IMR-90 (cell line): ENCODE results near the gene UNC13B. TPM values are rescaled to one million over a fixed set of nuclear protein-coding genes. Genes with fewer than 3 reads are reported as not detected.

Experiments
- ATAC-seq: fragments of 200-7000 bp; cut with Tn5 transposase; 2 replicates; pipeline ENCODE4 v1.9.1; 2020; ENCODE audit warnings: low read depth, mild to moderate bottlenecking, moderate library complexity
- BruUV-seq: library from RNA; stranded (reverse); fragments of 400-500 nt; replicated peaks from 2 replicates; lab custom pipeline; 2021; lab: Mats Ljungman, UMichigan
- CTCF ChIA-PET: fragments of 300-600 bp; formaldehyde crosslinking; extraction: SDS; loops from one replicate; lab custom pipeline; 2021; ENCODE audit warnings: antibody characterized with exemption; lab: Yijun Ruan, JAX
- POLR2A ChIA-PET: fragments of 300-600 bp; sonication (Branson Sonifier 250); formaldehyde crosslinking; loops from one replicate; lab custom pipeline; 2022; ENCODE audit warnings: antibody characterized with exemption; ENCODE audit not compliant: unreplicated experiment; lab: Charles Lee
- DNase-seq: peaks from one replicate; pipeline ENCODE4 v3.0.0; 2013
- H2AFZ ChIP-seq: replicated peaks from 2 replicates; pipeline ENCODE3; 2013; ENCODE audit warnings: low read length, mild to moderate bottlenecking; ENCODE audit not compliant: poor library complexity
- H2AK5ac ChIP-seq: 2 replicates; pipeline ENCODE4 v1.6.1; 2013; ENCODE audit warnings: low read depth, low read length, inconsistent platforms
- H2AK9ac ChIP-seq: replicated peaks from 2 replicates; pipeline ENCODE3; 2013; ENCODE audit warnings: mild to moderate bottlenecking, low read depth, low read length, moderate library complexity; ENCODE audit not compliant: poor library complexity
- H2BK120ac ChIP-seq: 2 replicates; pipeline ENCODE4 v1.6.1; 2013; ENCODE audit warnings: low read depth, low read length, inconsistent platforms
- H2BK15ac ChIP-seq: 3 replicates; pipeline ENCODE4 v1.6.1; 2013; ENCODE audit warnings: low read depth, low read length, inconsistent platforms
- H2BK20ac ChIP-seq: 2 replicates; pipeline ENCODE4 v1.6.1; 2013; ENCODE audit warnings: low read depth, mild to moderate bottlenecking, inconsistent platforms, low read length, moderate library complexity
- H2BK5ac ChIP-seq: 2 replicates; pipeline ENCODE4 v1.6.1; 2013; ENCODE audit warnings: mild to moderate bottlenecking, low read depth, low read length, inconsistent platforms; ENCODE audit not compliant: poor library complexity, severe bottlenecking
- H3K14ac ChIP-seq: replicated peaks from 2 replicates; pipeline ENCODE4 v1.6.1; 2013; ENCODE audit warnings: low read depth, low read length, inconsistent platforms
- H3K18ac ChIP-seq: 2 replicates; pipeline ENCODE4 v1.6.1; 2013; ENCODE audit warnings: low read depth, low read length, control low read depth
- H3K23ac ChIP-seq: 2 replicates; pipeline ENCODE4 v1.6.1; 2013; ENCODE audit warnings: low read depth, low read length, inconsistent platforms
- H3K27ac ChIP-seq: 2 replicates; pipeline ENCODE4 v1.5.1; 2013; ENCODE audit warnings: mild to moderate bottlenecking, control low read depth, low read length; ENCODE audit not compliant: insufficient read depth
- H3K27me3 ChIP-seq: 2 replicates; pipeline ENCODE4 v1.6.1; 2013; ENCODE audit warnings: low read length; ENCODE audit not compliant: control insufficient read depth, insufficient read depth
- H3K36me3 ChIP-seq: 2 replicates; pipeline ENCODE4 v1.6.1; 2013; ENCODE audit warnings: low read length, mixed read lengths; ENCODE audit not compliant: control insufficient read depth, insufficient read depth
- H3K4ac ChIP-seq: 2 replicates; pipeline ENCODE4 v1.6.1; 2013; ENCODE audit warnings: low read depth, low read length, inconsistent platforms
- H3K4me1 ChIP-seq: 2 replicates; pipeline ENCODE4 v1.6.1; 2013; ENCODE audit warnings: low read length, mixed read lengths; ENCODE audit not compliant: control insufficient read depth, insufficient read depth
- H3K4me2 ChIP-seq: 2 replicates; pipeline ENCODE4 v1.6.1; 2013; ENCODE audit warnings: low read depth, mild to moderate bottlenecking, control low read depth, low read length, moderate library complexity
- H3K4me3 ChIP-seq: 2 replicates; pipeline ENCODE4 v1.5.1; 2013; ENCODE audit warnings: low read depth, mild to moderate bottlenecking, control low read depth, low read length, moderate library complexity; ENCODE audit not compliant: insufficient read depth
- H3K56ac ChIP-seq: 2 replicates; pipeline ENCODE4 v1.6.1; 2013; ENCODE audit warnings: low read length, inconsistent platforms; ENCODE audit not compliant: insufficient read depth; ENCODE audit errors: extremely low read depth
- H3K79me1 ChIP-seq, 2 experiments: 2 replicates each; pipeline ENCODE4 v1.6.1; 2013; ENCODE audit warnings: low read length in 2 of 2, inconsistent platforms in 1 of 2, low read depth in 1 of 2
- H3K9ac ChIP-seq: 2 replicates; pipeline ENCODE4 v1.6.1; 2013; ENCODE audit warnings: low read depth, low read length, control low read depth
- H3K9me1 ChIP-seq: 2 replicates; pipeline ENCODE4 v1.6.1; 2013; ENCODE audit warnings: low read length, inconsistent platforms; ENCODE audit not compliant: insufficient read depth
- H3K9me3 ChIP-seq: 2 replicates; pipeline ENCODE4 v1.6.1; 2013; ENCODE audit warnings: low read length; ENCODE audit not compliant: control insufficient read depth, insufficient read depth
- H4K20me1 ChIP-seq: 2 replicates; pipeline ENCODE4 v1.6.1; 2013; ENCODE audit warnings: low read length, inconsistent platforms; ENCODE audit not compliant: insufficient read depth
- H4K5ac ChIP-seq: 2 replicates; pipeline ENCODE4 v1.6.1; 2013; ENCODE audit warnings: mild to moderate bottlenecking, low read depth, low read length, control low read depth
- H4K8ac ChIP-seq, 2 experiments: 2 replicates each; pipeline ENCODE4 v1.6.1; 2013; ENCODE audit warnings: low read depth in 2 of 2, low read length in 2 of 2, control low read depth in 1 of 2, inconsistent platforms in 1 of 2
- H4K91ac ChIP-seq: 2 replicates; pipeline ENCODE4 v1.6.1; 2013; ENCODE audit warnings: low read depth, low read length, inconsistent platforms; ENCODE audit not compliant: insufficient read depth
- BHLHE40 ChIP-seq: fragments of 150-350 bp; IDR thresholded peaks from 2 replicates; pipeline ENCODE4 v1.6.1; 2016; ENCODE audit warnings: mild to moderate bottlenecking, low read depth, low read length
- CEBPB ChIP-seq: IDR thresholded peaks from 2 replicates; pipeline ENCODE4 v1.6.1; 2012; ENCODE audit warnings: low read depth, low read length, improper control_type of control experiment
- CHD1 ChIP-seq: IDR thresholded peaks from 2 replicates; pipeline ENCODE4 v1.6.1; 2012; ENCODE audit warnings: low read depth, low read length, improper control_type of control experiment
- FOS ChIP-seq: fragments of 150-350 bp; IDR thresholded peaks from 2 replicates; pipeline ENCODE4 v1.6.1; 2016; ENCODE audit warnings: low read depth, low read length
- MAFK ChIP-seq: IDR thresholded peaks from 2 replicates; pipeline ENCODE4 v1.6.1; 2012; ENCODE audit warnings: low read depth, low read length, improper control_type of control experiment
- MXI1 ChIP-seq: IDR thresholded peaks from 2 replicates; pipeline ENCODE4 v1.6.1; 2012; ENCODE audit warnings: low read depth, mild to moderate bottlenecking, low read length, moderate library complexity, borderline replicate concordance
- NFE2L2 ChIP-seq: fragments of 150-350 bp; IDR thresholded peaks from 2 replicates; pipeline ENCODE4 v1.6.1; 2016; ENCODE audit warnings: low read depth, mild to moderate bottlenecking, low read length
- POLR2A ChIP-seq: IDR thresholded peaks from 2 replicates; pipeline ENCODE4 v1.6.1; 2012; ENCODE audit warnings: mild to moderate bottlenecking, low read depth, low read length
- RAD21 ChIP-seq: IDR thresholded peaks from 2 replicates; pipeline ENCODE4 v1.6.1; 2012; ENCODE audit warnings: low read length, improper control_type of control experiment
- RFX5 ChIP-seq: IDR thresholded peaks from 2 replicates; pipeline ENCODE4 v1.8.0; 2012; ENCODE audit warnings: low read depth, mild to moderate bottlenecking, low read length, moderate library complexity
- SMC3 ChIP-seq: fragments of 150-350 bp; IDR thresholded peaks from 2 replicates; pipeline ENCODE4 v1.6.1; 2016; ENCODE audit warnings: low read depth, mild to moderate bottlenecking, antibody characterized with exemption, low read length, moderate library complexity
- WGBS, 2 experiments: methylation state at CpG; one replicate each; pipeline versions ENCODE4 v1.1.5 to v1.1.7; 2013; ENCODE audit warnings: missing lambda C conversion rate in 2 of 2; ENCODE audit not compliant: insufficient read length in 1 of 2; ENCODE audit errors: extremely low coverage in 2 of 2; 5-methylcytosine and 5-hydroxymethylcytosine counted together
- dilution Hi-C: fragments of 300-500 bp; cut with HindIII; formaldehyde crosslinking; loops from one replicate; pipeline ENCODE4 v1.14.3; 2018; ENCODE audit warnings: low sequenced_read_pairs; ENCODE audit not compliant: unreplicated experiment
- in situ Hi-C: fragments of 300-500 bp; cut with MboI; formaldehyde crosslinking; loops from 3 replicates; pipeline ENCODE4 v1.14.3; 2019; ENCODE audit warnings: low sequenced_read_pairs, inconsistent platforms, mixed read lengths
- intact Hi-C: fragments of 100-400 bp; cut with micrococcal nuclease; formaldehyde crosslinking; loops from 2 replicates; pipeline ENCODE4 v1.10.0; 2022
- polyA plus RNA-seq, 3 experiments: library from polyadenylated mRNA; depleted of rRNA; stranded (reverse); fragments of >200 nt; gene quantifications; 2 replicates each; pipeline ENCODE4 v1.2.3, GENCODE V29; 2012; ENCODE audit warnings: low replicate concordance in 1 of 3
- total RNA-seq: library from RNA; depleted of rRNA; stranded (reverse); fragments of >200 nt; gene quantifications from 2 replicates; pipeline ENCODE4 v1.2.3, GENCODE V29; 2012
- TF ChIP-seq, protein P1 (sequence below): fragments of 150-350 bp; IDR thresholded peaks from 2 replicates; pipeline ENCODE4 v1.6.1; 2017; ENCODE audit warnings: mild to moderate bottlenecking, antibody characterized with exemption, low read length, low read depth
- TF ChIP-seq, protein P2 (sequence below): conservative IDR thresholded peaks from 2 replicates; pipeline ENCODE4 v1.5.1; 2012; ENCODE audit warnings: mild to moderate bottlenecking, low read depth, low read length, improper control_type of control experiment

UNC13B gene
- total and polyA plus RNA-seq, 2 of the 4 experiments (the other 2 are of a cell fraction), result 7.5 to 14.3 TPM

DNA sequence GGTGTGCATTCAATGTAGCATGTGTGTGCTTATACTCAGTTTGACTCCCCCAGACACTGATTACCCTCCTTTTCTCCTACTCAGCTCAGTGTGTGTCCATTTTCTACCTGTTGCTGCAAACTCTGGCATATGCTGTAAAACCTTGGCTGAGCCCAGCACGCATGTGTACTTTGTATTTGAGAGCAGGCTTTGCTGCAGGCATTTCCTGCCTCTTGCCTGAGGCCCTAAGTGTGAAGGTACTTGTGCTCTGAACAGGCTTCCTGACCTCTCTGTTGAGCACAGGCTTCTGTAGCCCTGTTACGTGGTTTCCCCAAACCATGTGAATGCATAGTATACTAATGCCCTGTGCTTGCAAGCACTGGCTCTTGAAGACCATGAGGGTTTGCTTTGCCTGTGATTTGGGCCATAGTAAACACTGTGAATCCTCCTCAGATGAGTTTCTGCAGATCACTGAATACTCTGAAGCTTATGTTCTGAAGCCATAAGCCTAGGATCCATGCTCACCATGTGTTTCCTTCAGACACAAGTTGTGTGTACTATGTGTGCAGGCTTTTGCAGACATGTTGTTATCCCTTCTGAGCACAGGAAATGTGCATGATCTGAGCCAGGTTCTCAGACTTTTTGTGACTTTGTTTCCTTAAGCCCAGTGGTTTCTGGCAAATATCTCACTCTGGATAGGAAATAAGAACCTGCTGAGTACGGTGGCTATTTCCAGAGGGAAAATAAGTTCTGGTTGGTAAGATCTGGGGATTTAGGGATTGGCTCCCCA is 203.2 kb downstream of the UNC13B start:
- no peak overlapping the region for H4K8ac ChIP-seq
- in situ Hi-C loops (no loop called here), intact Hi-C loops (loop anchor here (10.0 kb wide), 1 partner anchor 80 kb away; no protein-coding TSS in a partner anchor), dilution Hi-C loops (no loop called here)
- H4K5ac ChIP-seq, result no peak overlapping the region
- H3K23ac ChIP-seq, result no peak overlapping the region
- no peak overlapping the region for H3K9ac ChIP-seq
- H3K4me2 ChIP-seq, result no peak overlapping the region
- H4K91ac ChIP-seq, result no peak overlapping the region
- H2BK20ac ChIP-seq, result no peak overlapping the region
- DNase-seq, result no peak
- no peaks in the 10 kb centered on the region for H3K9me3 ChIP-seq
- peaks cover 10% of the 10 kb centered on the region for H3K4me1 ChIP-seq
- no peak overlapping the region for H3K56ac ChIP-seq
- TF ChIP-seq, protein P1, sequence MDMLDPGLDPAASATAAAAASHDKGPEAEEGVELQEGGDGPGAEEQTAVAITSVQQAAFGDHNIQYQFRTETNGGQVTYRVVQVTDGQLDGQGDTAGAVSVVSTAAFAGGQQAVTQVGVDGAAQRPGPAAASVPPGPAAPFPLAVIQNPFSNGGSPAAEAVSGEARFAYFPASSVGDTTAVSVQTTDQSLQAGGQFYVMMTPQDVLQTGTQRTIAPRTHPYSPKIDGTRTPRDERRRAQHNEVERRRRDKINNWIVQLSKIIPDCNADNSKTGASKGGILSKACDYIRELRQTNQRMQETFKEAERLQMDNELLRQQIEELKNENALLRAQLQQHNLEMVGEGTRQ, result no peak
- TF ChIP-seq RAD21 (no peak), CHD1 (no peak), SMC3 (no peak), BHLHE40 (no peak), RFX5 (no peak), POLR2A (no peak), NFE2L2 (no peak), MAFK (no peak), CEBPB (no peak), FOS (no peak), MXI1 (no peak)
- TF ChIP-seq, protein P2, sequence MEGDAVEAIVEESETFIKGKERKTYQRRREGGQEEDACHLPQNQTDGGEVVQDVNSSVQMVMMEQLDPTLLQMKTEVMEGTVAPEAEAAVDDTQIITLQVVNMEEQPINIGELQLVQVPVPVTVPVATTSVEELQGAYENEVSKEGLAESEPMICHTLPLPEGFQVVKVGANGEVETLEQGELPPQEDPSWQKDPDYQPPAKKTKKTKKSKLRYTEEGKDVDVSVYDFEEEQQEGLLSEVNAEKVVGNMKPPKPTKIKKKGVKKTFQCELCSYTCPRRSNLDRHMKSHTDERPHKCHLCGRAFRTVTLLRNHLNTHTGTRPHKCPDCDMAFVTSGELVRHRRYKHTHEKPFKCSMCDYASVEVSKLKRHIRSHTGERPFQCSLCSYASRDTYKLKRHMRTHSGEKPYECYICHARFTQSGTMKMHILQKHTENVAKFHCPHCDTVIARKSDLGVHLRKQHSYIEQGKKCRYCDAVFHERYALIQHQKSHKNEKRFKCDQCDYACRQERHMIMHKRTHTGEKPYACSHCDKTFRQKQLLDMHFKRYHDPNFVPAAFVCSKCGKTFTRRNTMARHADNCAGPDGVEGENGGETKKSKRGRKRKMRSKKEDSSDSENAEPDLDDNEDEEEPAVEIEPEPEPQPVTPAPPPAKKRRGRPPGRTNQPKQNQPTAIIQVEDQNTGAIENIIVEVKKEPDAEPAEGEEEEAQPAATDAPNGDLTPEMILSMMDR, result no peak
- no peak overlapping the region for H3K4ac ChIP-seq
- 100% methylated on average over 2 of the region's 3 CpGs; no CpG with 5 or more reads in 1 of the 2 experiments for WGBS, 2 experiments
- H3K36me3 ChIP-seq, result peaks cover 2% of the 10 kb centered on the region; the same call in 1 of the 2 replicates
- no peak overlapping the region for H2AK5ac ChIP-seq
- H3K18ac ChIP-seq, result no peak overlapping the region
- ChIA-PET CTCF (no interaction called here), POLR2A (no interaction called here)
- H3K27ac ChIP-seq, result no peak overlapping the region
- H3K9me1 ChIP-seq, result peaks cover 7% of the 10 kb centered on the region
- no peak overlapping the region for H2BK5ac ChIP-seq
- no peak overlapping the region for H2AK9ac ChIP-seq
- no peaks in the 10 kb centered on the region for H3K27me3 ChIP-seq
- no peak for ATAC-seq
- no peak overlapping the region for H3K4me3 ChIP-seq
- no peak overlapping the region for H2AFZ ChIP-seq
- H4K20me1 ChIP-seq, result no peaks in the 10 kb centered on the region
- H2BK15ac ChIP-seq, result no peak overlapping the region
- no peak overlapping the region for H3K14ac ChIP-seq
- H2BK120ac ChIP-seq, result no peak overlapping the region
- peaks cover 0 to 5% of the 10 kb centered on the region in 2 experiments; a peak in 1 of 4 replicates for H3K79me1 ChIP-seq
- no TSS peak for BruUV-seq
